ENCODE data around the gene ART1. TPM values are rescaled to one million over a fixed set of nuclear protein-coding genes. Genes with fewer than 3 reads are reported as not detected.

ART1 gene
- total RNA-seq, 1 donor from 2014 or later, result 0.29 TPM

- intact Hi-C loops (cut with DNase I), result no loop called here
- no peak for DNase-seq
- no peak for ATAC-seq
- Histone ChIP-seq H3K9me3 (no peaks in the 10 kb centered on the region), H3K36me3 (no peaks in the 10 kb centered on the region), H3K27me3 (no peaks in the 10 kb centered on the region), H3K27ac (no peak overlapping the region), H3K4me1 (no peaks in the 10 kb centered on the region), H3K4me3 (no peak overlapping the region)
- TF ChIP-seq CTCF (IDR thresholded peaks at IDR 0.05), result no peak
These were observed 9.1 kb upstream of the ART1 start for GRCh38 chr11:3635641-3636375.

- ATAC-seq (no peak), DNase-seq (no peak)
- Histone ChIP-seq H3K27ac (no peak overlapping the region), H3K36me3 (no peaks in the 10 kb centered on the region), H3K27me3 (no peaks in the 10 kb centered on the region), H3K4me1 (no peaks in the 10 kb centered on the region), H3K9me3 (no peaks in the 10 kb centered on the region), H3K4me3 (no peak overlapping the region)
- no peak for TF ChIP-seq CTCF (IDR thresholded peaks at IDR 0.05)
- intact Hi-C loops (cut with DNase I), result no loop called here
These were observed 7.7 kb upstream of the ART1 start for GRCh38 chr11:3637201-3637600.

- no peak for DNase-seq
These were observed 6.4 kb upstream of the ART1 start for GRCh38 chr11:3638513-3638912.

GRCh38 chr11:3639841-3640240 lies 5.1 kb upstream of the ART1 start:
- Histone ChIP-seq H3K4me3 (no peak overlapping the region), H3K4me1 (peaks cover 10% of the 10 kb centered on the region), H3K36me3 (no peaks in the 10 kb centered on the region), H3K9me3 (no peaks in the 10 kb centered on the region), H3K27me3 (no peaks in the 10 kb centered on the region), H3K27ac (no peak overlapping the region)
- TF ChIP-seq CTCF (IDR thresholded peaks at IDR 0.05), result no peak
- ATAC-seq, result no peak
- intact Hi-C loops (cut with DNase I), result no loop called here
- DNase-seq, result no peak

More at GRCh38 chr11:3638513-3638912, 6.4 kb upstream of the ART1 start:
- intact Hi-C loops (cut with DNase I), result no loop called here
- Histone ChIP-seq H3K4me1 (peaks cover 10% of the 10 kb centered on the region), H3K36me3 (no peaks in the 10 kb centered on the region), H3K9me3 (no peaks in the 10 kb centered on the region), H3K27me3 (no peaks in the 10 kb centered on the region), H3K4me3 (no peak overlapping the region), H3K27ac (no peak overlapping the region)
- ATAC-seq, result no peak
- no peak for TF ChIP-seq CTCF (IDR thresholded peaks at IDR 0.05)

GRCh38 chr11:3641191-3641590 lies 3.7 kb upstream of the ART1 start:
- no peaks in the 10 kb centered on the region for H3K9me3 ChIP-seq
- ATAC-seq (no peak), DNase-seq (no peak)
- H3K27ac ChIP-seq, result no peak overlapping the region
- no peak overlapping the region for H3K4me3 ChIP-seq
- TF ChIP-seq CTCF (IDR thresholded peaks at IDR 0.05), result no peak
- no peaks in the 10 kb centered on the region for H3K36me3 ChIP-seq
- intact Hi-C loops (cut with DNase I), result no loop called here
- peaks cover 10% of the 10 kb centered on the region for H3K4me1 ChIP-seq
- no peaks in the 10 kb centered on the region for H3K27me3 ChIP-seq

GRCh38 chr11:3641701-3642070 lies 3.2 kb upstream of the ART1 start, which contains the start of gene ART5:
ART5 (minus strand) TSS chr11:3641992; CDS start chr11:3641862, 130 bp downstream.
- H3K4me3 ChIP-seq, result peak within 1 kb of the TSS; percentile 67
- no peak for ATAC-seq
- H3K27me3 ChIP-seq, result no peaks in the 10 kb centered on the region
- no peak for TF ChIP-seq CTCF (IDR thresholded peaks at IDR 0.05)
- no peaks in the 10 kb centered on the region for H3K9me3 ChIP-seq
- H3K36me3 ChIP-seq, result no peaks in the 10 kb centered on the region
- DNase-seq, result no peak
- intact Hi-C loops (cut with DNase I), result no loop called here
- peaks cover 10% of the 10 kb centered on the region for H3K4me1 ChIP-seq
- peak within 1 kb of the TSS; percentile 42 for H3K27ac ChIP-seq

Measured in upper lobe of right lung (tissue), 1 donor.